ENCODE data around the gene AMDHD2. TPM values are rescaled to one million over a fixed set of nuclear protein-coding genes. Genes with fewer than 3 reads are reported as not detected.

Gene AMDHD2
- total RNA-seq, 2 donors from 2014 or later, result 19.4 to 31.6 TPM

GRCh38 chr16:2511128-2511800, 8.9 kb upstream of the AMDHD2 start:
- intact Hi-C loops (cut with DNase I), result loop anchor here (10.0 kb wide), 1 partner anchor 306 kb away; the partner anchor contains the start of gene MLST8
- Histone ChIP-seq H3K9ac (ENCODE audit: low read depth in 2 of 2, low read length in 2 of 2) (no peak overlapping the region), H3K4me1 (peaks cover 3% of the 10 kb centered on the region), H3K36me3 (no peaks in the 10 kb centered on the region), H3K27me3 (no peaks in the 10 kb centered on the region), H3K4me3 (no peak overlapping the region), H3K9me3 (no peaks in the 10 kb centered on the region), H3K27ac (no peak overlapping the region)
- TF ChIP-seq CTCF (IDR thresholded peaks at IDR 0.05), result no peak
- peak; percentile 69 for DNase-seq

GRCh38 chr16:2511996-2512734, 8.0 kb upstream of the AMDHD2 start:
- Histone ChIP-seq H3K4me1 (peaks cover 12% of the 10 kb centered on the region), H3K27ac (no peak overlapping the region), H3K4me3 (no peak overlapping the region), H3K9me3 (no peaks in the 10 kb centered on the region), H3K27me3 (no peaks in the 10 kb centered on the region), H3K36me3 (no peaks in the 10 kb centered on the region), H3K9ac (ENCODE audit: low read depth in 2 of 2, low read length in 2 of 2) (no peak overlapping the region)
- DNase-seq, result no peak
- TF ChIP-seq CTCF (IDR thresholded peaks at IDR 0.05), result no peak
- intact Hi-C loops (cut with DNase I), result loop anchor here (10.0 kb wide), 1 partner anchor 307 kb away; the partner anchor contains the start of gene MLST8

- H3K4me1 ChIP-seq, result peaks cover 15% of the 10 kb centered on the region
- no peak for DNase-seq
- H3K9ac ChIP-seq (ENCODE audit: low read depth in 2 of 2, low read length in 2 of 2), result peak overlapping the region in 1 of 2 donors; percentile 32
- intact Hi-C loops (cut with DNase I), result loop anchor here (10.0 kb wide), 1 partner anchor 308 kb away; the partner anchor contains the start of gene MLST8
- H3K36me3 ChIP-seq, result no peaks in the 10 kb centered on the region
- peak overlapping the region; percentile 58 for H3K4me3 ChIP-seq
- H3K9me3 ChIP-seq, result no peaks in the 10 kb centered on the region
- no peak for TF ChIP-seq CTCF (IDR thresholded peaks at IDR 0.05)
- H3K27me3 ChIP-seq, result no peaks in the 10 kb centered on the region
- H3K27ac ChIP-seq, result peak overlapping the region; percentile 79
These were observed 7.3 kb upstream of the AMDHD2 start for GRCh38 chr16:2512735-2513404.

- intact Hi-C loops (cut with DNase I), result loop anchor here (10.0 kb wide), 1 partner anchor 309 kb away; the partner anchor contains the start of gene MLST8
- peak within 1 kb of the TSS; percentile 98 to 99 for H3K9ac ChIP-seq (ENCODE audit: low read depth in 2 of 2, low read length in 2 of 2)
- no peaks in the 10 kb centered on the region for H3K27me3 ChIP-seq
- H3K9me3 ChIP-seq, result no peaks in the 10 kb centered on the region
- H3K4me1 ChIP-seq, result peaks cover 20% of the 10 kb centered on the region
- H3K4me3 ChIP-seq, result peak within 1 kb of the TSS; percentile 58
- H3K36me3 ChIP-seq, result no peaks in the 10 kb centered on the region
- TF ChIP-seq CTCF (IDR thresholded peaks at IDR 0.05), result no peak
- peak within 1 kb of the TSS; percentile 79 for H3K27ac ChIP-seq
- peak; percentile 94 for DNase-seq
These were observed 6.5 kb upstream of the AMDHD2 start, which contains the start of gene ATP6V0C for GRCh38 chr16:2513405-2514332. TSS of gene ATP6V0C (plus strand) at chr16:2513952. CDS start at chr16:2514104, 152 bp downstream.

Data from colonic mucosa (tissue), 4 donors.